Ascending aorta (tissue), 2 donors: ENCODE results near the gene ZMYND8. TPM values are rescaled to one million over a fixed set of nuclear protein-coding genes. Genes with fewer than 3 reads are reported as not detected.

Source experiments
- DNase-seq, 2 donors: peaks; one replicate each; pipeline ENCODE4 v3.0.0-alpha.2; 2019; ENCODE audit warnings: low spot score in 2 of 2
- H3K27ac ChIP-seq, 2 donors: fragments of 200-600 bp; sonication (generic); one replicate each; pipeline ENCODE4 v1.5.1; 2016 to 2017; ENCODE audit warnings: mild to moderate bottlenecking in 1 of 2
- H3K27me3 ChIP-seq: fragments of 200-600 bp; sonication (generic); one replicate; pipeline ENCODE4 v1.5.1; 2017
- H3K36me3 ChIP-seq, 2 donors: fragments of 200-600 bp; sonication (generic); one replicate each; pipeline ENCODE4 v1.5.1; 2016
- H3K4me1 ChIP-seq, 2 donors: fragments of 200-600 bp; sonication (generic); one replicate each; pipeline ENCODE4 v1.5.1; 2016 to 2017; ENCODE audit warnings: mild to moderate bottlenecking in 1 of 2
- H3K4me3 ChIP-seq, 2 donors: fragments of 200-600 bp; sonication (generic); one replicate each; pipeline ENCODE4 v1.5.1; 2016 to 2017; ENCODE audit warnings: mild to moderate bottlenecking in 1 of 2
- H3K9me3 ChIP-seq, 2 donors: fragments of 200-600 bp; sonication (generic); one replicate each; pipeline ENCODE4 v1.5.1; 2016
- CTCF ChIP-seq, 3 experiments: fragments of 200-600 bp in 2 of 3; fragments of 450-650 bp in 1 of 3; sonication (generic) in 2 of 3; IDR thresholded peaks; one replicate each; pipeline ENCODE4 v1.5.1; 2016 to 2019; ENCODE audit warnings: antibody characterized with exemption in 3 of 3, mild to moderate bottlenecking in 1 of 3, moderate library complexity in 1 of 3
- intact Hi-C: fragments of 100-400 bp; cut with DNase I; formaldehyde crosslinking; loops from one replicate; pipeline ENCODE4 v1.15.1; 2023
- total RNA-seq: library from RNA; depleted of rRNA; stranded (reverse); fragments of >200 nt; gene quantifications from one replicate; pipeline ENCODE4 v1.1.0, GENCODE V29; 2016

The ZMYND8 gene
- total RNA-seq, 1 donor from 2014 or later, result 23.2 TPM

- no peaks in the 10 kb centered on the region for H3K27me3 ChIP-seq
- H3K27ac ChIP-seq, result peak overlapping the region; percentile 70 to 76
- H3K4me3 ChIP-seq, result no peak overlapping the region
- DNase-seq, result no peak
- intact Hi-C loops, result no loop called here
- peaks cover 0 to 21% of the 10 kb centered on the region in 2 donors for H3K4me1 ChIP-seq
- peaks cover 0 to 18% of the 10 kb centered on the region in 2 donors for H3K36me3 ChIP-seq
- no peak for TF ChIP-seq CTCF (IDR thresholded peaks at IDR 0.05)
- H3K9me3 ChIP-seq, result no peaks in the 10 kb centered on the region
Measured at GRCh38 chr20:47256668-47257236, 99.7 kb downstream of the ZMYND8 start.

GRCh38 chr20:47253872-47254271, 102.6 kb downstream of the ZMYND8 start:
- Histone ChIP-seq H3K27me3 (no peaks in the 10 kb centered on the region), H3K27ac (peak overlapping the region; percentile 29 to 63), H3K4me3 (peak overlapping the region; percentile 22 to 39), H3K9me3 (no peaks in the 10 kb centered on the region), H3K4me1 (peaks cover 0 to 21% of the 10 kb centered on the region in 2 donors), H3K36me3 (peaks cover 0 to 17% of the 10 kb centered on the region in 2 donors)
- intact Hi-C loops, result no loop called here
- TF ChIP-seq CTCF (IDR thresholded peaks at IDR 0.05), result no peak
- DNase-seq, result no peak

GRCh38 chr20:47252879-47253307, 103.6 kb downstream of the ZMYND8 start:
- no peaks in the 10 kb centered on the region for H3K27me3 ChIP-seq
- intact Hi-C loops, result no loop called here
- TF ChIP-seq CTCF (IDR thresholded peaks at IDR 0.05), result no peak
- H3K4me1 ChIP-seq, result peaks cover 0 to 13% of the 10 kb centered on the region in 2 donors
- H3K4me3 ChIP-seq, result no peak overlapping the region
- peaks cover 4 to 27% of the 10 kb centered on the region in 2 donors for H3K36me3 ChIP-seq
- H3K27ac ChIP-seq, result peak overlapping the region in 1 of 2 donors; percentile 29
- no peaks in the 10 kb centered on the region for H3K9me3 ChIP-seq
- DNase-seq, result no peak

- Histone ChIP-seq H3K4me3 (no peak overlapping the region), H3K36me3 (peaks cover 8 to 38% of the 10 kb centered on the region in 2 donors), H3K27ac (no peak overlapping the region), H3K27me3 (no peaks in the 10 kb centered on the region), H3K9me3 (no peaks in the 10 kb centered on the region), H3K4me1 (peaks cover 0 to 5% of the 10 kb centered on the region in 2 donors)
- no peak for DNase-seq
- intact Hi-C loops, result no loop called here
- TF ChIP-seq CTCF (IDR thresholded peaks at IDR 0.05), result no peak
Measured at GRCh38 chr20:47251154-47252020, 105.1 kb downstream of the ZMYND8 start.

GRCh38 chr20:47250360-47250759, 106.1 kb downstream of the ZMYND8 start:
- Histone ChIP-seq H3K4me1 (peaks cover 0 to 5% of the 10 kb centered on the region in 2 donors), H3K27me3 (no peaks in the 10 kb centered on the region), H3K9me3 (no peaks in the 10 kb centered on the region), H3K36me3 (peaks cover 13 to 47% of the 10 kb centered on the region in 2 donors), H3K27ac (no peak overlapping the region), H3K4me3 (no peak overlapping the region)
- intact Hi-C loops, result no loop called here
- DNase-seq, result no peak
- no peak for TF ChIP-seq CTCF (IDR thresholded peaks at IDR 0.05)
